NCI-H446 treated with DMSO at 0.1 percent for 48 hours (cell line): ENCODE data around the gene CTAGE4.
"Not testable (repeated sequence)": the region's sequence is repeated elsewhere in the genome, so short reads cannot be mapped to it uniquely, and the experiment has no call there.

Experiments used
- DNase-seq: peaks from one replicate; lab custom pipeline; 2025; lab: John Stamatoyannopoulos, UW

Gene CTAGE4

DNA sequence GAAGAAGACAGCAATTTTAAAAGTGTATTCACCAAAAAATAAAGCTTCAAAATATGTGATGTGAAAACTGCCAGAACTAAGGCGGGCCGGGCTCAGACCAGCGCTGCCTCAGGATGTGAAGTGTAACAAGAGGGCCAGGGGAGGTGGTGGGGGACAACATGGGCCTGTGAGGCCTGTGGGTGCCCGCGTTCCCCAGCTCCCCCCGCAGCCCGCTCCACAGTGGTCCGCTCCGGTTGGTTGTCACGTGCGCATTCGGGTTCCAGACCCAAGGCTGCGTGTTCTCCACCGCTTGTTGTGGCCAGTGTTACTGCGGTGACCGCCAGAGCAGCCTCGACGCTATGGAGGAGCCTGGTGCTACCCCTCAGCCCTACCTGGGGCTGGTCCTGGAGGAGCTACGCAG, at the start of gene CTAGE4:
Gene CTAGE4, plus strand, starts transcription at position 301 of the 400 bp plus-strand sequence. Its CDS starts 38 bp downstream, at position 339.
- DNase-seq = not testable (repeated sequence)

DNA sequence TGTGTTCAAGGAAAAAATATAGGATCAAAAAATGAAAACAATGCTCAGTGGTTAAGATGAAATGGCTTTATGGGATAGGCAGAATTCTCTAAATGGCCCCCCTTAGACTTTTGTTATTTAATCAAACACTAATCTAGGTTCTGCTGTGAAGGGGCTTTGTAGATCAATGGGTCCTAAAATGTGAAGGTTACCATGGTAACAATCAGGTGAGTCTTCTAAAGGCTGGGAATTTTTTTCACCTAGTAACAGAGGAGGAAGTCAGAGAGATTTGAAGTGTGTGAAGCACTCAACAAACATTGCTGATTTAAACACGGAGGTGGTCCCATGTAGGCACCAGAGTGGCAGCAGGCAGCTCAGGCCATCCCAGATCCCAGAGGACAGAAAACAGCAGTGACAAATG, 49.1 kb upstream of the CTAGE4 start:
- no peak for DNase-seq

- DNase-seq = no peak
Observed at GRCh38 chr7:144137501-144137900, 45.8 kb upstream of the CTAGE4 start.

GRCh38 chr7:144142187-144142586, 41.1 kb upstream of the CTAGE4 start:
- no peak for DNase-seq

- DNase-seq = no peak
Observed at GRCh38 chr7:144144426-144144825, 38.8 kb upstream of the CTAGE4 start.

GRCh38 chr7:144148224-144148827, 34.9 kb upstream of the CTAGE4 start:
- DNase-seq = no peak

GRCh38 chr7:144158861-144159260, 24.4 kb upstream of the CTAGE4 start:
- DNase-seq = no peak

DNA sequence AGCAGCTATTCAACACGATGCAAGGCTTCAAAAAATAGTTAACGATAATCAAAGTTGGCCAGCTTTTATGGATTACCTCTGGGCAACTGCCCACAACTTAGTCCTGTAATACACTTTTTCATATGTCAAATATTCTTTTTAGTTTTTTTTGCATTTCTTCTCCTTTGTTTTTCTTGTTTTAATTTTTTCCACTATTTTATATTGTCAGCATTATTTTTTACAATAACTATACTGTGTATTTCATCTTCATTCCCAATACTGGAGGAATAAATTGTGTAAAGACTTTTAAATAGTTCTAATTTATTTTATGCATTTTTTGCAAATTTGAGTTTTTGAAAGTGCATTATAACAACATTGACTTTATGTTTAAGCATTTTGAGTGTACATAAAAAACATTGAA, 18.5 kb upstream of the CTAGE4 start:
- no peak for DNase-seq

DNA sequence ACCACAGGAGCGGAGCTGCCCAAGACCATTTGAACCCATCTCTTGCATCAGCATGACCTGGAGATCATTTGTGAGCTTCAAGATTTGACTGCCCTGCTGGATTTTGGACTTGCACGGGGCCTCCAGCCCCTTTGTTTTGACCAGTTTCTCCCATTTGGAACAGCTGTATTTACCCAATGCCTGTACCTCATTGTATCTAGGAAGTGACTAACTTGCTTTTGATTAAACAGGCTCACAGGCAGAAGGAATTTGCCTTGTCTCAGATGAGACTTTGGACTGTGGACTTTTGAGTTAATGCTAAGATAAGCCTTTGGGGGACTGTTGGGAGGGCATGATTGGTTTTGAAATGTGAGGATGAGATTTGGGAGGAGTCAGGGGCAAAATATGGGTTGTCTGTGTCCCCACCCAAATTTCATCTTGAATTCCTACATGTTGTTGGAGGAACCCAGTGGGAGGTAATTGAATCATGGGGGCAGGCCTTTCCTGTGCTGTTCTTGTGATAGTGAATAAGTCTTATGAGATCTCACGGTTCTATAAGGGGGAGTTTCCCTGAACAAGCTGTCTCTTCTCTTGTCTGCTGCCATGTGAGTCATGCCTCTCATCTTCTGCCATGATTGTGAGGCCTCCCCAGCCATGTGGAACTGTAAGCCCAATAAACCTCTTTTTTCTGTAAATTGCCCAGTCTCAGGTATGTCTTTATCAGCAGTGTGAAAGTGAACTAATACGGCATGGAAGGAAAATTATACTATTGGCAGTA, 11.5 kb upstream of the CTAGE4 start:
- DNase-seq = not testable (repeated sequence)

- no peak for DNase-seq
Observed at GRCh38 chr7:144174613-144175012, 8.7 kb upstream of the CTAGE4 start.

- DNase-seq = not testable (repeated sequence)
Observed at GRCh38 chr7:144178380-144179164, 4.7 kb upstream of the CTAGE4 start.

- DNase-seq = not testable (repeated sequence)
Observed at GRCh38 chr7:144179165-144179479, 4.1 kb upstream of the CTAGE4 start.

GRCh38 chr7:144187848-144188247, 4.6 kb downstream of the CTAGE4 start:
- not testable (repeated sequence) for DNase-seq

DNA sequence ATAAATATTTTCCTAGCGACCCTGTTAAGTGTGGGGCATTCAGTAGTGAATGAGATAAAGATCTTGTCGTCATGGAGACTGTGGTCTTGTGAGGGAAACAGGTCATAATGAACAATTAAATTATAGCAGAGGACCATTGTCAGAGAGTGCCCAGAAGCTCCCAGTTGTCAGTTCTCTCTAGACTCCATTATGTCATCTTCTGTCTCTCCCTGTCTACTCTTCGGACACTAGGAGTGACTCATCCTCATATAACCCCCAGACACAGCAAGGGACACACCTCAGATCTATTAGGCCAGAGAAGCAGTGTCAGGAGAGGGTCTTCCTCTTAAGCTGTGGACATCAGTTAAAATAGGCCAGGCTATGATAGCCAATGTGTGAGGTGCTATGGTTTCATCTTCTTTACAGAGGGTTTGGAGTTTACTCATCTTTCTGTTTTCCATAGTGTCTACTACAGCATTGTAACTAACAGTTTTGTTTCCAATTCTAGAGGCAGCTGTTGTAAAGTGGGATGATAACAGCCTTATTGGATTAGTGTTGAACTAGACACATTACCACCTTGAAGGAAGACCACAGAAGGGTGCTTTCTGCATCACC, 5.4 kb downstream of the CTAGE4 start:
- not testable (repeated sequence) for DNase-seq

DNA sequence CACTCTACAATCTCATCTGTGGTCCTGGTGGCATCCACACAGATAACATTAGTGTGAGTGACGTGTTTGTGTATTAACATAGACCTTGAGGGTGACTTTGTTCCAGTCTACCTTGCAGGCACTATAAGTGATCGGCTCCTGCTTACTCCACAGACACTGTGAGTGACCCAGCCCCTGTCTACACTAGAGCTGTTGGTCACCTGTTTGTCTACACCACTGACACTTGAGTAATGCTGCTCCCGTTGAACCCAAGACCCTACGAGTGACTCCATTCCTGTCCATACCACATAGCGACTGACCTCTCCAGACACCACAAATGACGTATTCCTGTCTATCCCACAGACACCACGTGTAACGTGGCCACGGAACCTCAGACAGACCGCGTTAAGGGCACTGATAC, 10.5 kb downstream of the CTAGE4 start:
- DNase-seq = not testable (repeated sequence)

- DNase-seq = not testable (repeated sequence)
Observed at GRCh38 chr7:144194453-144194852, 11.2 kb downstream of the CTAGE4 start.

DNA sequence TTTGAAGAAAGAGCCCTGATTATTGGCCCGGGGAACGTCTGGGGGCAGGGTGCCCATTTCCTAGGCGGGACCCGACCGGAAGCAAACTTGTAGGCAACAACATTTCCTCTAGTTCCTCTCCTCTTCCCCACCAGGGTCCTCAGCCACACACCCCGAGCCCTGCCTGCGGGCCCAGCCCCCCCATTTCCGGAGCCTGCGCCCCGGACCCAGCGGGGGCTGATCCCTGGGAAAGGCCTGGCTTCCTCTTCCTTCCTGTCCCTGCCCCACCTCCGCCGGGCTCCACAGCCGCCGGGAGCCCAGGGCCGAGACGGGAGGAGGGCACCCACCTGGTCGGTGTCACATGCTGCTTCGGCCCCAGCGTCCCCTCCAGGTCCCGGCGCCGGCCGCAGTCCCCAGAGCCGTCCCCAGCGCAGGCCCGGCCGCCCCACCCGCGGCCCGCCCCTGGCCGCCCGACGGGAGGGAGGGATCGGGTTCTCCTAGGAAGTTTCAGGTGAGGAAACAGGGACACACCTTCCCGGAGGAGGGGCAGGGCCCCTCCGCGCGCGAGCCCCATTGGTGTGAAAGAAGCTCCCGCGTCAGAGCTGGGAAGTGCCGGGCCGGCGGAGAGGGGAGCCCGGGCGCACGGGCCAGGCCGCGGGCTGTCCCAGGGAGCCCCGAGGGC, 12.1 kb downstream of the CTAGE4 start, which contains the start of gene ARHGEF35:
Gene ARHGEF35, minus strand, starts transcription at position 622 of the 661 bp plus-strand sequence. CDS start 7,450 bp downstream, outside the sequence.
- not testable (repeated sequence) for DNase-seq

- DNase-seq = not testable (repeated sequence)
Observed at GRCh38 chr7:144198934-144199333, 15.7 kb downstream of the CTAGE4 start.

- DNase-seq = not testable (repeated sequence)
Observed at GRCh38 chr7:144201978-144202377, 18.7 kb downstream of the CTAGE4 start.

GRCh38 chr7:144203086-144203485, 19.8 kb downstream of the CTAGE4 start:
- not testable (repeated sequence) for DNase-seq

GRCh38 chr7:144205306-144205705, 22.0 kb downstream of the CTAGE4 start:
- not testable (repeated sequence) for DNase-seq

- not testable (repeated sequence) for DNase-seq
Observed at GRCh38 chr7:144217200-144217599, 33.9 kb downstream of the CTAGE4 start.
